DMS79 treated with DMSO at 0.1 percent for 48 hours (cell line): Measurements from ENCODE around the gene NCOA1.
"Not testable (repeated sequence)": the region's sequence is repeated elsewhere in the genome, so short reads cannot be mapped to it uniquely, and the experiment has no call there.

Experiments
- DNase-seq: peaks from one replicate; lab custom pipeline; 2025; lab: John Stamatoyannopoulos, UW

NCOA1 gene

DNA sequence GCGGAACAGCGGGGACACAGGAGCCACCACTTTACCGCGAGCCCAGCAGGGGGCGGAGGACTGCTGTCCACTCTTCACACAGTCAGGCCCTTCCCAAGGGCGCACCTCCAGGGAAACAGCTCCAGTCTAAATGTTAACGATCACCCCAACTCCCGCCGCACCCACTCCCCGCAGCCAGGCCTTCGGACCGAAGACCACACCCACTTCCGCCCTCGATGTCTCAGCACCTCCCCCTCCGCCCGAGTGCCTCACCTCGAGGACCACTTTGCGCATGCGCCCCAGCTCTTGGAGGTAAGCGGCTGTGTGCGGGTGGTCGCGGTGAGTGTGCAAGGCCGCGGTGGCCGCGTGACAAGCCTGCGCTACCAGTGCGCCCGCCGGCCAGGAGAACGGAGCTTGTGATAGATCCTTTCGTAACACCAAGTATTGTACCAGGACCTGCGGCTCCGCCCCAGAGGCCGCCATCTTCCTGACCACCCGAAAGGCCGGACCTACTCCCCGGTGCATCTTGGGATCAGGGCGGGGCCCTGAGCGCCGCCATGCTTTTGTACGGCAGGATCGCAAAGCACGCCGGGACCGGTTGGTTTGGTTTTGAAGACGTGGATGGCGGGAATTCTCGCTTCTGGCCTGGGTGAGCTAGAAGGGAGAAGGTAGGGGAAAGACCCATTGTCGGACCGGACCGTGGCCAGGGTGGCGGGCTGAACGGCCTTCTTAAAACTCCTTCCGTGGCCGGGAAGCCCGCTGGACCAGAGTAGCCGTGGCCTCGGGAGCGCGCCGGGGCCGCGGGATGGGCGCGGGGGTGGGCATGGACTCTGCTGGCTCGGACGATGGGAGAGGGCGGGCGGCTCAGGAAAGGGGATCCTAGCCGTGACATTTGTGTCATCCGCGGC, 302.1 kb downstream of the NCOA1 start, which contains the start of the genes CENPO and PTRHD1:
TSS of gene CENPO (plus strand) at position 552 of the 887 bp plus-strand sequence. CDS start 495 bp downstream, outside the sequence.
TSS of gene PTRHD1 (minus strand) at position 518 of the 887 bp plus-strand sequence. CDS start at position 504, 14 bp downstream.
- peak; percentile 95 for DNase-seq

GRCh38 chr2:24793761-24794435, 302.8 kb downstream of the NCOA1 start:
- peak; percentile 64 for DNase-seq

GRCh38 chr2:24797644-24798043, 306.6 kb downstream of the NCOA1 start:
- DNase-seq: no peak

DNA sequence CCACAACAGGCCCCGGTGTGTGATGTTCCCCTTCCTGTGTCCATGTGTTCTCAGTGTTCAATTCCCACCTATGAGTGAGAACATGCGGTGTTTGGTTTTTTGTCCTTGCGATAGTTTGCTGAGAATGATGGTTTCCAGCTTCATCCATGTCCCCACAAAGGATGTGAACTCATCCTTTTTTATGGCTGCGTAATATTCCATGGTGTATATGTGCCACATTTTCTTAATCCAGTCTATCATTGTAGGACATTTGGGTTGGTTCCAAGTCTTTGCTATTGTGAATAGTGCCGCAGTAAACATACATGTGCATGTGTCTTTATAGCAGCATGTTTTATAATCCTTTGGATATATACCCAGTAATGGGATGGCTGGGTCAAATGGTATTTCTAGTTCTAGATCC, 309.4 kb downstream of the NCOA1 start:
- not testable (repeated sequence) for DNase-seq

DNA sequence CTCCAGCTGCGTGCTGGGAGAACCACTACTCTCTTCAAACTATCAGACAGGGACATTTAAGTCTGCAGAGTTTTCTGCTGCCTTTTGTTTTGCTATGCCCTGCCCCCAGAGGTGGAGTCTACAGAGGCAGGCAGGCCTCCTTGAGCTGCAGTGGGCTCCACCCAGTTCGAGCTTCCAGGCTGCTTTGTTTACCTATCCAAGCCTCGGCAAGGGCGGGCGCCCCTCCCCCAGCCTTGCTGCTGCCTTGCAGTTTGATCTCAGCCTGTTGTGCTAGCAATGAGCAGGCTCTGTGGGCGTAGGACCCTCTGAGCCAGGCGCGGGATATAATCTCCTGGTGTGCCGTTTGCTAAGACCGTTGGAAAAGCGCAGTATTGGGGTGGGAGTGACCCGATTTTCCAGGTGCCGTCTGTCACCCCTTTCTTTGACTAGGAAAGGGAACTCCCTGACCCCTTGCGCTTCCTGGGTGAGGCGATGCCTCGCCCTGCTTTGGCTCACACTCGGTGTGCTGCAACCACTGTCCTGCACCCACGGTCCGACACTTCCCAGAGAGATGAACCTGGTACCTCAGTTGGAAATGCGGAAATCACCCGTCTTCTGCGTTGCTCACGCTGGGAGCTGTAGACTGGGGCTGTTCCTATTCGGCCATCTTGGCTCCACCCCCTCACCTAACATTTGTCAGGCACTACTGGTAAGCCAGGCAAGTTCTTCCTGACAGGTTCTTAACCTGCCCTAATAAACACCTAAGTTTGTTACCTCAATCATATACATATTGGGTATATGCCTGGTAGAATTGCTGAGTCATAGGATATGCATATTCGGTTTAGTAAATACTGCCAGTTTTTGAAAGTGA, 315.0 kb downstream of the NCOA1 start:
- DNase-seq: not testable (repeated sequence)

DNA sequence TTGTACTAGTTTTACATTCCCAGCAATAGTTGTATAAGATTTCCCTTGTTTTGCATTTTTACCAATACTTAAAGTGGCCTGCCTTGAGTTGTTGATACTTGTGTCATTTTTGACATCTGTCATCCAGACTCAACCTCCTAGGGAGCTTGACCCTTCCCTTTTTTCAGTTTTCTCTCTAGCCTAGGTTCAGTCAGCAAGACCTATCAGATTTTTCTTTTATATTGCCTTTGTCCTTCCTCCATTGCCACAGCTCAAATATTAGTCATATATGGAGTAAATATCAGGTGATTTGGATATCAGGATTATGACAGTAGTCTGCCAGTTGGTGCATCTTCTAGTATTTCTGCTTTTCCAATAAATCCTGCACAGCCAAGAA, 315.6 kb downstream of the NCOA1 start:
- DNase-seq: no peak

GRCh38 chr2:24809316-24810007, 318.4 kb downstream of the NCOA1 start:
- no peak for DNase-seq

DNA sequence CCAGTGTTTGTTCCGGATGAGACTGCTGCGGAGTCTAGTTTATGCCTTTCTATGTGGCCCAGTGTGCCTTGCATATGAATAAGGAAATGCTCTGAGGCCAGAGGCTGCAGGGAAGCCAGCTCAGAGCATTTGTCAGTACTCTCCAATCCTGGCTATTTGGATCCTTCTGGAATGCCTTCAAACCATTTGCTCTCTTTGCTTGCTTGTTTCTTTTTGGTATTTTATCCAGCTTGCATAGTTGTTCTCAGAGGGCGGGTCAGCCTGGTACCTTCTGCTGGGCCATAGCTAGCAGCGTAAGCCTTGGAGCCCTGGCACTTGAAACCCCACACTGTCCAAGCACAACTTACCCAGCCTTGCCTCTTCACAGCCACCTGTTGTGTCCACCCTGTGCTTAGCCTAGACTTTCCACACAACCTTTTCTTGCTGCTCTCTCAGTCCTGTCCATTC, 322.7 kb downstream of the NCOA1 start:
- no peak for DNase-seq

GRCh38 chr2:24814516-24814915, 323.5 kb downstream of the NCOA1 start:
- no peak for DNase-seq

DNA sequence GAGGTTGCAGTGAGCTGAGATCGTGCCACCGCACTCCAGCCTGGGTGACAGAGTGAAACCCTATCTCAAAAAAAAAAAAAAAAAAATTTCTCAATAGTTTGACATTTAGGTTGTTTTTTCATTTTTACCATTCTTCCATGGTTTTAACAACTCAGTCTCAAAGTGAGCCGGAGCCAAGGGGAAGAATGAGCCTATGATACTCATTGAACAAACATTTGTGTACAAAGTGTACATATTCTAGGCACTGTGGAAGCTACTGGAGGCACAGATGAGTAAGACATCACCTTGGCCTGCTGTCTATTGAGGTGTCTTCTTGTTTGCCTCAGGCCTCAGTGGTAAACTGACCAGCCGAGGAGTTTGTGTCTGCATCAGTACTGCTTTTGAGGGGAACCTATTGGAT, 324.1 kb downstream of the NCOA1 start:
- DNase-seq: no peak

GRCh38 chr2:24816404-24816803, 325.4 kb downstream of the NCOA1 start:
- no peak for DNase-seq

DNA sequence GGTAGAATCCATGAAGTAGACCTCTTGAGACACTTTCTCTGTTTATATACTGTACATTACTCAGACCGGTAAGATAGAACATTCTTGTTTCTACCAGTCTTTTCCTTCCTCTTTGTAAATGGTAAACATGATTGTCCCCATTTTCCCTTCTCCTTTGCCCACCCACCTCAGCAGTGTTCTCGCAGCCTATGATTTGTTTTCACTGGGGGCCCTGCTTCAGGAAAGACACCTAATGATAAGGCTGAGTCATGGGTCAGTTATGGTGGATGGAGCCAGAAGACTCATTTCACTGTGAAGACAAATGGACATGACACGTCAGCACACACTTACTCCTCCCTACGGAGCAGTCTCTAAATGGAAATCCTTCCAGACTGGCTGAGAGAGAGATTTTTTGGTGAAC, 325.8 kb downstream of the NCOA1 start:
- DNase-seq: no peak

DNA sequence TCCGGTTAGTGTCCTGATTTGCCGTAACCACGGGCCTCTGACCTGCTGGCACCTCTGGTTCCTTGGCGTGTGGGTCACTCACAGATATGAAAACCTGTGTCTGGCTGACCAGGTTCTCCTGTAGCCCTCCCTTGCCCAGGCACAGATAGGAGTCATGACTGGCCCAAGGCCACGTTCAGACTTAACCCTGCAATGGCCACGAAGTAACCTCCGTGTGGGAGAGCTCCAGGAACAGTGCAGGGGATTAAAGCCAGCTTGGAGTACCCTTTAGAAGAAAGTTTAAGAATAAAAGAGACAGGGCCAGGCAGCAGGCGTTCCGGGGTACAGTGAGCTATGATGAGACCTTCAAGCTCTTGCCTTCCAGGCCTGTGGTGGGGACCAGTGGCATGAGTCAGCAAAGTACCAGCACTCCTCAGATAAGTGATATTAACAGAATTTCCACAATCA, 327.7 kb downstream of the NCOA1 start:
- no peak for DNase-seq

GRCh38 chr2:24819442-24820174, 328.6 kb downstream of the NCOA1 start:
- DNase-seq: no peak

DNA sequence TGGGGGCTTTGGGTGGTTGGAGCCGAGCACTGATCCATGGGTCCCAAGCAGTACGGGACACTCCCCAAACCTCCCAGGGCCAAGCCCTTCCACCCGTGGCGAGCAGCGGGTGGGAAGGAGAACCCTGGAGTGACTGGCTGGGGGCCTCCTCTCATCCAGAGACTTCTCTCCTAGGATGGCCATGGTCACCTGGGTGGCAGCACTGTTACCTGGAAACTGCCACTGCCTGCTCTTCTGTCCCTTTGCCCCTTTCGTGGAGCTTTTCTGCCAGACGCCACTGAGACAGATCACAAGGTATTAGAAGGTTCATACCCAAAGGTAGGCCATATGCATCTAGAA, 329.1 kb downstream of the NCOA1 start:
- no peak for DNase-seq
